ENCODE results near the gene PCLO.

Gene PCLO

DNA sequence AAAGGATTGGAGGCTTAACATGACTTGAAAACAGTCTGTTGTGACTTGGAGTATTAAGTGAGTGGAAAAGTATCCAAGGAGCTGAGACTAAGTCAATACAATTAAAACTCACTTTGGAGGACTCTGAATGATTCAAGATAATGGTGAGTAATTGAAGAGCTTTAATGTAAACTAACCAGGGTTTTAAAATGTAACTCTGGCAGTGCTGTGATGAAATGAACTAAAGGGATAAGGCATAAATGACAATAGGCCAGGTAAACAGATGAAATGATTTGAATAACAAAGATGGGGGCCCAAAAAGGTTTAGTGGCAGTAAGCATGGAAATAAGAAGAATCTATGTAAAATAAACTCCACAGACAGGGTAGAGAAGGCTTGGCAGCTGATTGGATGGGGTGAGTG, 402.6 kb downstream of the PCLO start:
- Histone ChIP-seq H2BK5ac (ENCODE audit: low read depth, low read length, poor library complexity, severe bottlenecking) (no peak overlapping the region), H3K4me1 (ENCODE audit: control insufficient read depth, insufficient read depth, low read depth, low read length) (no peaks in the 10 kb centered on the region), H3K9me3 (ENCODE audit: control insufficient read depth, low read length) (no peaks in the 10 kb centered on the region), H3K4me2 (ENCODE audit: low read length, poor library complexity, severe bottlenecking) (no peak overlapping the region), H3K9ac (ENCODE audit: low read length) (no peak overlapping the region), H4K91ac (ENCODE audit: low read length) (no peak overlapping the region), H3K27me3 (ENCODE audit: control insufficient read depth in 1 of 2, insufficient read depth in 1 of 2, low read length in 2 of 2) (no peaks in the 10 kb centered on the region), H3K23ac (ENCODE audit: low read length in 2 of 2) (no peak overlapping the region), H2BK120ac (ENCODE audit: low read depth, low read length) (no peak overlapping the region), H3K4me3 (ENCODE audit: insufficient read depth in 1 of 2, low read depth in 1 of 2, low read length in 2 of 2) (no peak overlapping the region), H3K36me3 (ENCODE audit: control insufficient read depth in 1 of 2, insufficient read depth in 2 of 2, low read depth in 1 of 2, low read length in 2 of 2) (no peaks in the 10 kb centered on the region), H3K27ac (ENCODE audit: low read length, poor library complexity, severe bottlenecking) (no peak overlapping the region), H4K8ac (ENCODE audit: low read length) (no peak overlapping the region), H2BK12ac (ENCODE audit: low read length in 2 of 2) (no peak overlapping the region), H2AK5ac (ENCODE audit: low read length, severe bottlenecking) (no peak overlapping the region), H3K14ac (ENCODE audit: low read length in 2 of 2) (no peak overlapping the region), H3K4ac (ENCODE audit: low read depth in 1 of 2, low read length in 2 of 2) (no peak overlapping the region), H3K79me1 (replicated peaks; ENCODE audit: low read length, poor library complexity, severe bottlenecking) (no peaks in the 10 kb centered on the region), H2BK15ac (ENCODE audit: low read depth, poor library complexity, severe bottlenecking) (no peak overlapping the region), H2AFZ (ENCODE audit: low read depth, low read length) (no peak overlapping the region), H3K18ac (ENCODE audit: low read depth in 1 of 2, low read length in 2 of 2) (no peak overlapping the region)
- peak; percentile 15 for DNase-seq

DNA sequence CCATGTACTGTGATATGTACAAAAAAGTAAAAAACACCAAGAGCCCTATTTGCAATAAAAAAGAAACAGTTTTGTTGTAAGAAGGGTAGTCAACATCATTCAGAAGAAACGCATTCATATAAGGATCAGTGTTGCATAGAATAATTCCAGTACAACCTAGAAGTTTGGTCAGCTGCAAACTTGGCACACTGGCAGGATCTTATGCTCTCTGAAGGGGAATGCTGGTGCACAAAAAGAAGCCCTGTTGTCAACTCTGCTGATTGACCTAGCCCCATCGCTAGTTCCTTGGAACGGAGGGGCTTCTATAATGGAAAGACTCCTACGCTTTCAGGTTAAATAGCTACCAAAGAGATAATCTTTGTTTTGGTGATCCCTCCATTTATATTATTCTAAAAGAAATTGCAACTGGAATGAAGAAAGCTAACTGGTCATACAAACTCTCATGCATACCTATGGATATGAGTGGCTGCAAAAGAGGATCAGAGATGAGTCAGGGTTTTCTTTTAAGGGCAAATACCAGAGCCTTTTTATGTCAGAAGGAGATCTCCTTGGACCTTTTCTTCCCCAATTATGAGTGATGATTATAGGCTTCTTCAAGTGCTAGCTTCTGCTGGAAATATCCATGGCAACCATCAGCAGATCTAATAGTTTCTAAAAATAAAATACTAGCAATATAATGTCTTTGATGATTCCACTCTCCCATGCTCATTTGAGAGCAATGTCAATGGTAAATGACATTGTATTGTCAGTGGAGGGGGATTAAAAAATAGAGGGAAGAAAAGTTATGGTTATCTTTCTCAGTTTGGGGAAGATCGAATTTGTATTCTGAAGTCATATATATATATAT, 406.8 kb downstream of the PCLO start:
- Histone ChIP-seq H3K27me3 (ENCODE audit: control insufficient read depth in 1 of 2, insufficient read depth in 1 of 2, low read length in 2 of 2) (no peaks in the 10 kb centered on the region), H3K23ac (ENCODE audit: low read length in 2 of 2) (no peak overlapping the region), H2AK5ac (ENCODE audit: low read length, severe bottlenecking) (no peak overlapping the region), H3K9ac (ENCODE audit: low read length) (no peak overlapping the region), H3K27ac (ENCODE audit: low read length, poor library complexity, severe bottlenecking) (no peak overlapping the region), H2BK5ac (ENCODE audit: low read depth, low read length, poor library complexity, severe bottlenecking) (no peak overlapping the region), H3K4me2 (ENCODE audit: low read length, poor library complexity, severe bottlenecking) (no peak overlapping the region), H3K18ac (ENCODE audit: low read depth in 1 of 2, low read length in 2 of 2) (no peak overlapping the region), H3K36me3 (ENCODE audit: control insufficient read depth in 1 of 2, insufficient read depth in 2 of 2, low read depth in 1 of 2, low read length in 2 of 2) (no peaks in the 10 kb centered on the region), H3K4me3 (ENCODE audit: insufficient read depth in 1 of 2, low read depth in 1 of 2, low read length in 2 of 2) (no peak overlapping the region), H3K79me1 (replicated peaks; ENCODE audit: low read length, poor library complexity, severe bottlenecking) (no peaks in the 10 kb centered on the region), H3K9me3 (ENCODE audit: control insufficient read depth, low read length) (no peaks in the 10 kb centered on the region), H3K4me1 (ENCODE audit: control insufficient read depth, insufficient read depth, low read depth, low read length) (no peaks in the 10 kb centered on the region), H2BK12ac (ENCODE audit: low read length in 2 of 2) (no peak overlapping the region), H4K8ac (ENCODE audit: low read length) (no peak overlapping the region), H2BK15ac (ENCODE audit: low read depth, poor library complexity, severe bottlenecking) (no peak overlapping the region), H3K14ac (ENCODE audit: low read length in 2 of 2) (no peak overlapping the region), H2BK120ac (ENCODE audit: low read depth, low read length) (no peak overlapping the region), H3K4ac (ENCODE audit: low read depth in 1 of 2, low read length in 2 of 2) (no peak overlapping the region), H2AFZ (ENCODE audit: low read depth, low read length) (no peak overlapping the region), H4K91ac (ENCODE audit: low read length) (no peak overlapping the region)
- WGBS, result 100% methylated on average over 1 of the region's 5 CpGs
- DNase-seq, result peak; percentile 42

DNA sequence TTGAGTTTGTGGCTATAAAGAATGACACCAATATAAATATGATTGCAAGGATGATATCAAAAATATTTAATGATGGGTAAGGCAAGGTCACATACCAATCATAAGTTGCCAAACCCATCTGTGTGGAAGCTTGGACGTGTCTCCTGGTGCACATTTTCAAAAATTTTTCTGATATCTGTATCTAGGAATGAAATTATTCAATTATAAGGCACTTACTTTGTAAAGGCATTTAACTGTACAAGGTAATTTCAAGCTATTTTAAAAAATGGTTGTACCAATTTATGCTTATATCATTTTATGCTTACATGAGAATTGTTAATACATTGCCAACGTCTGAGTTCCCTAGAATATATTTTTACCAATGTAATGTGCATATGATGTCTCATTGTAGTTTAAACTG, 412.7 kb downstream of the PCLO start:
- Histone ChIP-seq H3K79me1 (replicated peaks; ENCODE audit: low read length, poor library complexity, severe bottlenecking) (no peaks in the 10 kb centered on the region), H3K14ac (ENCODE audit: low read length in 2 of 2) (no peak overlapping the region), H2AFZ (ENCODE audit: low read depth, low read length) (no peak overlapping the region), H3K36me3 (ENCODE audit: control insufficient read depth in 1 of 2, insufficient read depth in 2 of 2, low read depth in 1 of 2, low read length in 2 of 2) (no peaks in the 10 kb centered on the region), H3K9me3 (ENCODE audit: control insufficient read depth, low read length) (no peaks in the 10 kb centered on the region), H3K27me3 (ENCODE audit: control insufficient read depth in 1 of 2, insufficient read depth in 1 of 2, low read length in 2 of 2) (no peaks in the 10 kb centered on the region), H2AK5ac (ENCODE audit: low read length, severe bottlenecking) (no peak overlapping the region), H2BK15ac (ENCODE audit: low read depth, poor library complexity, severe bottlenecking) (no peak overlapping the region), H4K91ac (ENCODE audit: low read length) (no peak overlapping the region), H3K23ac (ENCODE audit: low read length in 2 of 2) (no peak overlapping the region), H2BK12ac (ENCODE audit: low read length in 2 of 2) (no peak overlapping the region), H3K4ac (ENCODE audit: low read depth in 1 of 2, low read length in 2 of 2) (no peak overlapping the region), H3K4me1 (ENCODE audit: control insufficient read depth, insufficient read depth, low read depth, low read length) (peaks cover 3% of the 10 kb centered on the region), H4K8ac (ENCODE audit: low read length) (no peak overlapping the region), H2BK5ac (ENCODE audit: low read depth, low read length, poor library complexity, severe bottlenecking) (no peak overlapping the region), H3K27ac (ENCODE audit: low read length, poor library complexity, severe bottlenecking) (no peak overlapping the region), H3K18ac (ENCODE audit: low read depth in 1 of 2, low read length in 2 of 2) (no peak overlapping the region), H2BK120ac (ENCODE audit: low read depth, low read length) (no peak overlapping the region), H3K4me2 (ENCODE audit: low read length, poor library complexity, severe bottlenecking) (no peak overlapping the region), H3K9ac (ENCODE audit: low read length) (no peak overlapping the region), H3K4me3 (ENCODE audit: insufficient read depth in 1 of 2, low read depth in 1 of 2, low read length in 2 of 2) (no peak overlapping the region)
- WGBS, result no CpG with 5 or more reads among the region's 2 CpGs
- DNase-seq, result no peak

- Histone ChIP-seq H3K27me3 (ENCODE audit: control insufficient read depth in 1 of 2, insufficient read depth in 1 of 2, low read length in 2 of 2) (no peaks in the 10 kb centered on the region), H3K27ac (ENCODE audit: low read length, poor library complexity, severe bottlenecking) (no peak overlapping the region), H2BK12ac (ENCODE audit: low read length in 2 of 2) (no peak overlapping the region), H4K91ac (ENCODE audit: low read length) (no peak overlapping the region), H3K4me2 (ENCODE audit: low read length, poor library complexity, severe bottlenecking) (no peak overlapping the region), H3K9me3 (ENCODE audit: control insufficient read depth, low read length) (no peaks in the 10 kb centered on the region), H2BK5ac (ENCODE audit: low read depth, low read length, poor library complexity, severe bottlenecking) (no peak overlapping the region), H3K9ac (ENCODE audit: low read length) (no peak overlapping the region), H4K8ac (ENCODE audit: low read length) (no peak overlapping the region), H2AFZ (ENCODE audit: low read depth, low read length) (no peak overlapping the region), H3K4ac (ENCODE audit: low read depth in 1 of 2, low read length in 2 of 2) (no peak overlapping the region), H3K36me3 (ENCODE audit: control insufficient read depth in 1 of 2, insufficient read depth in 2 of 2, low read depth in 1 of 2, low read length in 2 of 2) (no peaks in the 10 kb centered on the region), H2AK5ac (ENCODE audit: low read length, severe bottlenecking) (no peak overlapping the region), H2BK15ac (ENCODE audit: low read depth, poor library complexity, severe bottlenecking) (no peak overlapping the region), H3K4me3 (ENCODE audit: insufficient read depth in 1 of 2, low read depth in 1 of 2, low read length in 2 of 2) (no peak overlapping the region), H3K79me1 (replicated peaks; ENCODE audit: low read length, poor library complexity, severe bottlenecking) (no peaks in the 10 kb centered on the region), H3K14ac (ENCODE audit: low read length in 2 of 2) (no peak overlapping the region), H3K18ac (ENCODE audit: low read depth in 1 of 2, low read length in 2 of 2) (no peak overlapping the region), H2BK120ac (ENCODE audit: low read depth, low read length) (no peak overlapping the region), H3K4me1 (ENCODE audit: control insufficient read depth, insufficient read depth, low read depth, low read length) (peaks cover 3% of the 10 kb centered on the region), H3K23ac (ENCODE audit: low read length in 2 of 2) (no peak overlapping the region)
- DNase-seq, result no peak
- 85% methylated on average over 3 of the region's 3 CpGs for WGBS
Observed at GRCh38 chr7:82745820-82746219, 416.9 kb downstream of the PCLO start.
